Left colon (tissue), 2 donors: ENCODE data around the gene KATNAL2. TPM values are rescaled to one million over a fixed set of nuclear protein-coding genes. Genes with fewer than 3 reads are reported as not detected.
"Not testable (repeated sequence)": the region's sequence is repeated elsewhere in the genome, so short reads cannot be mapped to it uniquely, and the experiment has no call there.

Source experiments
- ATAC-seq: fragments of 200-7000 bp; cut with Tn5 transposase; one replicate; pipeline ENCODE4 v1.9.1; 2020; ENCODE audit warnings: mild to moderate bottlenecking, moderate library complexity
- DNase-seq, 2 donors: peaks; one replicate each; pipeline ENCODE4 v3.0.0-alpha.2; 2020
- intact Hi-C, 2 donors: fragments of 100-400 bp; cut with DNase I in 1 of 2; cut with micrococcal nuclease in 1 of 2; formaldehyde crosslinking; loops; one replicate each; pipeline versions ENCODE4 v1.11.2 to v1.14.0; 2022; cut with DNase I, micrococcal nuclease
- total RNA-seq, 2 donors: library from RNA; stranded (reverse); fragmentation: NEBNext Ultra II Directional; extraction: Animal tissue kit (Norgen Biotek cat#: 25700); gene quantifications; one replicate each; pipeline ENCODE4 v1.2.1, GENCODE V29; 2021
- donor health status: DM: no; HTN: no; CAD: no.
- donor health status: DM: yes; HTN: yes; CAD: no.

The KATNAL2 gene
- total RNA-seq, 2 donors from 2014 or later, result 2.1 to 3.7 TPM

DNA sequence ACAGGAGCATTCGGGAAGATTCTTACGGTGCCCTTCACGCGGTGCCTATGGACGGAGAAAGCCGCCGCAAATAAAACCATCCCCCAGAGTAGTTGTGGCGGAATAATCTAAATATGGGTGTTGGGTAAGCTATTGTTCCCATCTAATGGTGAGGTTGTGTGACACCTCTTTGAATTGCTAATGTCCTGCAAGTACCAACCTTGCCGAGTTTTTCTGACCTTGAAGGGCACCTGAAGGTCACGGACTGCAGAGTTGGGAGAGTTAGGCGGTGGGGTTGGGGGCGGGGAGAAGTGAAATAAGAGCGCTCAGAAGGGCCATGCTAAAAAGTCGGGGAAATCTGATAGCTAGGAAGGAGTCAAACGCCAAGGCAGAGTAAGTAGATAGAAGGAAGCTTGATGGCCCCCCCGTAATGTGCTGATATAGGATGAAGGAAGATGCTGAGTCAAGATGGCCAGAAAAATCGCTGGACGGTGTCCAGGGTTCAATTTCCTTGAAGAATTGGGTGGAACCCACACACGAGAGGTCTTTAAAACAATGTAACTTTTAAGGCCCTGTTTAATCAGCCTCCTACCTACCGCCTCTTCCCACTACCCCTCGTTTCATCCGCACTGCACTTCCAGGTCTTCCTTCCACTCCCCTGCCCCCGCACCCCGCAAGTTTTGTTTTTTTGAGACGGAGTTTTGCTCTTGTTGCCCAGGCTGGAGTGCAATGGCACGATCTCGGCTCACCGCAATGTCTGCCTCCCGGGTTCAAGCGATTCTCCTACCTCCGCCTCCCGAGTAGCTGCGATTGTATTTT lies 600 bp downstream of the KATNAL2 start:
- intact Hi-C loops, result no loop called here

DNA sequence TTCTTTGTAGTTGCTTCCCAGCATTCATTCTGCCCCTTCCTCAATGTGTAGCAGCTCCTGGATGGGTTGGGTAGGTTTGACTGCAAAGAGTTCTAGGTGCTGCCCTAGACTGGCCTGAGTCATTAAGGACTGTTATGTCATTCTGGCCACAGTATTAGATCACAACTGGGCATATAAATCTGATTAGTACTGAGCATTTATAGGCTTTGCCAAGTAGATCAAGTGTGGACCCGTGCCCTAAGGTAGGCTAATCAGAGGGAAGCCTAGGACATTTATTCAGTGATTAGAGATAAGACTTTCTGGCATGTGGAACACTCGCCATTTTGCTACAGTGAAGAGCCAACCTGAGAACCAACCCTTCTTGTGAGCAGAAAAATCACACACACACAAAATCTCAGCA lies 2.7 kb downstream of the KATNAL2 start:
- DNase-seq (no peak), ATAC-seq (no peak)
- intact Hi-C loops, result no loop called here

More for the DNA sequence above, 600 bp downstream of the KATNAL2 start:
- DNase-seq (peak; percentile 35 to 59), ATAC-seq (peak; percentile 11)

DNA sequence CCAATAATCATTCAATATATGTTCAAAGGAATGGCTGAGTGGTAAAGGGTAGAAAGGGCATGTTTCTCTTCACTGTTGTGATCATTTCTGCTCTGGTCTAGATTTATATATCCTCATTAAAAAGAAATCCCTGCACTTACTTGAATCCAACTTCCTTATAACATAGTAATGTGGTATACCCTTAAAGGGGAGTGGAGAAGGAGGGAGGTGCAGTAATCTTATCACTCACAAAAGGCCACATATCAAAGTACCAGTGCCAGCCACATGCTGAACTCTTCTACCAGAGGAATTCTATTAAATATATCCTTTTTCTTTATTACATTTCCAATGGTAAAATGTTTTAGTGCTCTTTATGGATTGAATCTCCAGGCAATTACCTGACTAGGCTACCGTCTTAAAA lies 3.3 kb downstream of the KATNAL2 start:
- intact Hi-C loops, result no loop called here
- DNase-seq (no peak), ATAC-seq (peak; percentile 63)

- ATAC-seq, result no peak
- intact Hi-C loops, result no loop called here
- DNase-seq, result no peak
Measured at GRCh38 chr18:46939337-46939963, 22.0 kb downstream of the KATNAL2 start.

GRCh38 chr18:46939998-46940571 lies 22.7 kb downstream of the KATNAL2 start:
- ATAC-seq (no peak), DNase-seq (no peak)
- intact Hi-C loops, result no loop called here

DNA sequence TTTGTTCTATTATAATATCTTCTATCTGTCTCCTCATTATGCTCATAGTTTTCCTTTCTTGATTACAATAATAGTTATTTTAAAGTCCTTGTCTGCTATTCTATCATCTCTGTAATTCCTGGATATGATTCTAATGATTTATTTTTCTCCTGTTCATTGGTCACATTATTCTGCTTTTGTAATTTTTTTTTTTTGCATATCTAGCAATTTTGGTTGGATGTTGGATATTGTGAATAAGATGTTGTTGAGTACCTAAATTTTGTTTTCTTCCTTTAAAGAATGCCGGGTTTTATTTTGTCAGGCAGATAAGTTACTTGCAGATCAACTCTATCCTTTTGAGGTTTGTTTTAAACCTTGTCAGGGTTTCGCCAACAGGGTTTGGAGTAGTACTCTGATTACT lies 25.2 kb downstream of the KATNAL2 start:
- ATAC-seq (no peak), DNase-seq (no peak)
- intact Hi-C loops, result no loop called here

- DNase-seq (peak; percentile 62 to 78), ATAC-seq (peak; percentile 100)
- intact Hi-C loops, result no loop called here
Measured at GRCh38 chr18:46946656-46947282, 29.4 kb downstream of the KATNAL2 start.

DNA sequence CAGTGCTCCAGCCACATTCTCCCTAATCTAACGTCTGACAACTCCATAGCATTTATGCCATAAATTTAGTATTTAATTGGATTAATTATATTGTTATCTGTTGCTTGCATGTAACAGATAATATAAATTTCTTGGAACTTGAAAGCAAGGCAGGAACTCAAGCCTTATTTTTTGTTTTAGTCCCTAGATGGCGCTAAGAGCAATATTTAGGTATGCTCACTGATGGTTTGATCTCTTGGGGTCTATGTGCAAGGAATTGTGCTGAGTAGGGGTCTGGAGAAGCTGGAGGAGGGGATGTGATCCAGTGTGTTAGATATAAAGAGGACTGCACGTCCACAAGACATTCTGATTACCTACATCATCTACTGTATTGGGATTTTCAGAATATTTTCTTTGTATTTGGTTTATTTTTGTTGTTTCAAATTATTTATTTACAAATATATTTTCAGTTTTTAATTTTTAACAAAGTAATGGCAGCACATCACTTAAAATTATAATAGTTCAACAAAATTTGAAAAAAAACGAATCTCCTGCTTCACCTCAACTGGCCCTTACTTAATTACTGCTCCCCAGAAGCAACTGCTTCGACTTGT lies 32.8 kb downstream of the KATNAL2 start:
- ATAC-seq, result no peak
- intact Hi-C loops, result no loop called here
- DNase-seq, result no peak

- no peak for ATAC-seq
- intact Hi-C loops, result no loop called here
- no peak for DNase-seq
Measured at GRCh38 chr18:46953195-46953594, 35.8 kb downstream of the KATNAL2 start.

- ATAC-seq (no peak), DNase-seq (no peak)
- intact Hi-C loops, result no loop called here
Measured at GRCh38 chr18:46958209-46958608, 40.8 kb downstream of the KATNAL2 start.

- intact Hi-C loops, DNase-seq: not testable (repeated sequence)
- peak; percentile 29 for ATAC-seq
Measured at GRCh38 chr18:46963656-46964578, 46.5 kb downstream of the KATNAL2 start.

DNA sequence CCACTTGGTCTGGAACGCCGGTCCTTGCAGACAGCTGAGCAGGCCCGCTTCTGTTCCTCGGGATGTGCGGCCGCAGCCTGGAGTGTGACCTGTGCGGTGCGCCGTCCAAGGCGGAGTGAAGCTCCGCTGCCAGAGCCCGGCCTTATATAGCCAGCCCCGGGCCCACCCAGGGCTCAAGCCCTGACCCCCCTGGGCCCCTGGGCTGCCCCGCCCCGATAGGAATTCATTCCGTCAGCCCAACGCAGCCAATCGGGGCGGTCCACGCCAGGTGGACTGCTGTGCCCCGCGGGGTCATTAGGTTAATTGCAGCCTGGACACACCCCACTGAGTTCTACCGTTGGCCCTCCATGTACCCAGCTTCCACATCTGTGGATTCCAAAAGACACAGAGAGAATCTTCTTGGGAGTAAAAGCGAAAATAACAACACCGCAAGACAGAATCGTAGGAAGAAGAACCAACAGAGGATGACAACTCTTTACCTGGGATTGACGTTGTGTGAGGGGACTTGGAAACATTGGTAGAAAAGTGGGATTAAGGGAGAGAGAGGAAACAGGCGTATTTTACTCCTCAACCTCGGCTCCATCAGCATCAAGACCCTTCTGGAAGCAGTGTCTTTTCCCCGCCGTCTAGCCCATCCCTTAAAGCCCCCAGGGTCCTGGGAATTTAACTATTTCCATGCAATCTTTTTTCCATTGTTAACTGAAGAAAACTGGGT lies 47.3 kb downstream of the KATNAL2 start:
- intact Hi-C loops, DNase-seq: not testable (repeated sequence)
- ATAC-seq, result peak; percentile 21

DNA sequence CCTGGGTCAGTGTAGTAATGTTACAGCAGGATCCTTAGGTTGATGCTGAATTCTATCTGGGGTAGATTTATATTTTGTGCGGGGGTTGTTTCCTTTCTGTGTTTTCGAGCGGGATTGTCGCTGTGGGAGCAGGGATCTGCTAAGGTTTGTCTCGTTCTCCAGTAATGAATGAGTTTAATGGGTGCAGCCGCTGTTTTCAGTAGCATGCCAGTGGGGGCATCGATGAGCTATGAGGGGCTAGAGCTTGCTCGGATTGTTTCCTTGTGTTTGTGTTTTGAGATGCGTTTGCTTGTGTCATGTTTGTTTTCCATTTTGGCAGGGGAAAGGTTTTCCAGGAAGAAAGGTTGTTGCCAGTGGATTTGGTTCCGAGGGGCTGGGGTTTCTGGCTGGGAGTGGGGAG lies 48.9 kb downstream of the KATNAL2 start:
- DNase-seq, intact Hi-C loops, ATAC-seq: not testable (repeated sequence)

DNA sequence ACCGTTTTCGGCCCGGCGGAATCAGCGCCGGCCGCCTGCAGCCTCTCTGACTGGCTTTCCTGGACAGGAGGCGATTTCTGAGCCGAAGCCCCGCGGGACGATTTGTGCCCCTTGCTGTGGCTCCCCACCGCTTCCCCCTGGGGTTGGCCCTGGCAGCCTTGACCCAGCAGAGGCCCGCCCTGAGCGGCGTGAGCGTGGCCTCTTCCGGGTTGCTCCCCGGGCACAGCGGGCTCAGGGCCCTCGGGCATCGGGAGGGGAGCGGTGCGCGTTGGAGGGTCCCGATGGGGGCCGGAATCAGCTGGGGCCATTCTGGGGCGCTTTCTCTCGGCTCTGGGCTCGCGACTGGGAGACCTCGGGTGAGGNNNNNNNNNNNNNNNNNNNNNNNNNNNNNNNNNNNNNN lies 52.1 kb downstream of the KATNAL2 start:
- intact Hi-C loops, result not testable (repeated sequence)

DNA sequence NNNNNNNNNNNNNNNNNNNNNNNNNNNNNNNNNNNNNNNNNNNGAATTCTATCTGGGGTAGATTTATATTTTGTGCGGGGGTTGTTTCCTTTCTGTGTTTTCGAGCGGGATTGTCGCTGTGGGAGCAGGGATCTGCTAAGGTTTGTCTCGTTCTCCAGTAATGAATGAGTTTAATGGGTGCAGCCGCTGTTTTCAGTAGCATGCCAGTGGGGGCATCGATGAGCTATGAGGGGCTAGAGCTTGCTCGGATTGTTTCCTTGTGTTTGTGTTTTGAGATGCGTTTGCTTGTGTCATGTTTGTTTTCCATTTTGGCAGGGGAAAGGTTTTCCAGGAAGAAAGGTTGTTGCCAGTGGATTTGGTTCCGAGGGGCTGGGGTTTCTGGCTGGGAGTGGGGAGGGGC lies 102.5 kb downstream of the KATNAL2 start:
- intact Hi-C loops, ATAC-seq: not testable (repeated sequence)

More for the DNA sequence above, 52.1 kb downstream of the KATNAL2 start:
- not testable (repeated sequence) for DNase-seq, ATAC-seq

DNA sequence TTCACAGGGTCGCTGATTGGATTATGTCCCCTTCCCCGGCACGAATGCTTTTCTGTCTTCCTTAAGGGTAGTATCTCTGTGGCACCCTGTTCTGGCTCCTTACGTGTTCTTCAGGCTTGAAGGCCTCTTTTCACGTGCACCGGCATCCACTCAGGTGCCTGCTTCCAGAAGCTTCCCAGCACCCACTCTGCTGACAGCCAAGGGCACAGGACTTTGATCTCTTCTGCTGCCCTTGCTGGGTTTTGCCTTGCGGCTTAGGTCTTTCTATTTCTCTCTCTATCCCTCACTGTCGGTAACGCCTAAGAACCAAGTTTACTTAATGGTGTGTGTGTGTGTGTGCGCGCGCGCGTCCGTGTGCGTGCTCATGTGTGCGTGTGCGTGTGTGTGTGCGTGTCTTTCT lies 103.4 kb downstream of the KATNAL2 start:
- DNase-seq, intact Hi-C loops, ATAC-seq: not testable (repeated sequence)

More for the DNA sequence above, 102.5 kb downstream of the KATNAL2 start:
- DNase-seq, result not testable (repeated sequence)

- DNase-seq, ATAC-seq, intact Hi-C loops: not testable (repeated sequence)
Measured at GRCh38 chr18:47022821-47023220, 105.4 kb downstream of the KATNAL2 start.
